ENCODE measurements around the gene PLXNA2. TPM values are rescaled to one million over a fixed set of nuclear protein-coding genes. Genes with fewer than 3 reads are reported as not detected.

Gene PLXNA2
- total RNA-seq, 1 experiment from 2014 or later, result 10.2 TPM

GRCh38 chr1:208201229-208201628, 43.0 kb downstream of the PLXNA2 start:
- Histone ChIP-seq H3K27ac (peak overlapping the region; percentile 37; the same call in 1 of the 2 replicates), H3K9me2 (ENCODE audit: insufficient read depth) (no peaks in the 10 kb centered on the region), H3K4me1 (replicated peaks; ENCODE audit: insufficient read depth) (peaks cover 58% of the 10 kb centered on the region), H3K36me3 (ENCODE audit: low read depth) (peaks cover 5% of the 10 kb centered on the region; the same call in 1 of the 2 replicates), H3K4me2 (peak overlapping the region; percentile 42), H3K4me3 (no peak overlapping the region), H2AFZ (no peak overlapping the region), H3K79me2 (ENCODE audit: low read depth) (peaks cover 21% of the 10 kb centered on the region), H3F3A (ENCODE audit: insufficient read depth, low read depth) (peaks cover 45% of the 10 kb centered on the region), H4K20me1 (ENCODE audit: insufficient read depth) (no peaks in the 10 kb centered on the region), H3K27me3 (ENCODE audit: insufficient read depth, low read depth) (no peaks in the 10 kb centered on the region), H3K9me3 (ENCODE audit: insufficient read depth, low read depth) (no peaks in the 10 kb centered on the region)
- POLR2A ChIA-PET (ENCODE audit: unreplicated experiment), result interaction anchor here (0.7 kb wide), 1 partner anchor 32 kb away, joined by 3 read pairs; no protein-coding TSS in a partner anchor
- TF ChIP-seq EZH2 (IDR thresholded peaks at IDR 0.05; ENCODE audit: low read depth) (no peak), CTCF (conservative IDR thresholded peaks at IDR 0.05) (no peak)
- BruUV-seq (replicated peaks), result no TSS peak
- peak; percentile 71 to 91 for DNase-seq
- CTCF ChIA-PET, result no interaction called here
- intact Hi-C loops (cut with micrococcal nuclease; ENCODE audit: unreplicated experiment), result loop anchor here (1.0 kb wide), 2 partner anchors 12 to 17 kb away; no protein-coding TSS in a partner anchor

GRCh38 chr1:208200116-208200515, 44.1 kb downstream of the PLXNA2 start:
- peaks cover 8% of the 10 kb centered on the region; the same call in 1 of the 2 replicates for H3K36me3 ChIP-seq (ENCODE audit: low read depth)
- ChIA-PET POLR2A (ENCODE audit: unreplicated experiment) (no interaction called here), CTCF (no interaction called here)
- H3K79me2 ChIP-seq (ENCODE audit: low read depth), result peaks cover 21% of the 10 kb centered on the region
- intact Hi-C loops (cut with micrococcal nuclease; ENCODE audit: unreplicated experiment), result no loop called here
- H4K20me1 ChIP-seq (ENCODE audit: insufficient read depth), result no peaks in the 10 kb centered on the region
- no peak for TF ChIP-seq EZH2 (IDR thresholded peaks at IDR 0.05; ENCODE audit: low read depth)
- no peak for TF ChIP-seq CTCF (conservative IDR thresholded peaks at IDR 0.05)
- peaks cover 52% of the 10 kb centered on the region for H3K4me1 ChIP-seq (replicated peaks; ENCODE audit: insufficient read depth)
- no peak overlapping the region for H3K4me3 ChIP-seq
- no peak overlapping the region for H2AFZ ChIP-seq
- H3F3A ChIP-seq (ENCODE audit: insufficient read depth, low read depth), result peaks cover 40% of the 10 kb centered on the region
- no peaks in the 10 kb centered on the region for H3K9me2 ChIP-seq (ENCODE audit: insufficient read depth)
- no peaks in the 10 kb centered on the region for H3K9me3 ChIP-seq (ENCODE audit: insufficient read depth, low read depth)
- BruUV-seq (replicated peaks), result no TSS peak
- DNase-seq, result no peak
- H3K27ac ChIP-seq, result no peak overlapping the region
- H3K4me2 ChIP-seq, result no peak overlapping the region
- no peaks in the 10 kb centered on the region for H3K27me3 ChIP-seq (ENCODE audit: insufficient read depth, low read depth)

- peaks cover 21% of the 10 kb centered on the region for H3K79me2 ChIP-seq (ENCODE audit: low read depth)
- no peaks in the 10 kb centered on the region for H3K9me2 ChIP-seq (ENCODE audit: insufficient read depth)
- intact Hi-C loops (cut with micrococcal nuclease; ENCODE audit: unreplicated experiment), result no loop called here
- H3K36me3 ChIP-seq (ENCODE audit: low read depth), result peaks cover 8% of the 10 kb centered on the region; the same call in 1 of the 2 replicates
- peaks cover 24% of the 10 kb centered on the region for H3F3A ChIP-seq (ENCODE audit: insufficient read depth, low read depth)
- no peak for DNase-seq
- no peak overlapping the region for H3K4me3 ChIP-seq
- no TSS peak for BruUV-seq (replicated peaks)
- H3K27me3 ChIP-seq (ENCODE audit: insufficient read depth, low read depth), result no peaks in the 10 kb centered on the region
- H3K27ac ChIP-seq, result no peak overlapping the region
- no peaks in the 10 kb centered on the region for H3K9me3 ChIP-seq (ENCODE audit: insufficient read depth, low read depth)
- CTCF ChIA-PET, result interaction anchor here (0.7 kb wide), 1 partner anchor 176 kb away, joined by 3 read pairs; no protein-coding TSS in a partner anchor
- H2AFZ ChIP-seq, result no peak overlapping the region
- peaks cover 33% of the 10 kb centered on the region for H3K4me1 ChIP-seq (replicated peaks; ENCODE audit: insufficient read depth)
- POLR2A ChIA-PET (ENCODE audit: unreplicated experiment), result no interaction called here
- TF ChIP-seq EZH2 (IDR thresholded peaks at IDR 0.05; ENCODE audit: low read depth) (no peak), CTCF (conservative IDR thresholded peaks at IDR 0.05) (no peak)
- no peaks in the 10 kb centered on the region for H4K20me1 ChIP-seq (ENCODE audit: insufficient read depth)
- H3K4me2 ChIP-seq, result no peak overlapping the region
Measured at GRCh38 chr1:208198236-208198635, 45.9 kb downstream of the PLXNA2 start.

Measured in PC-9 (cell line).